ENCODE measurements around the gene FAM13C.

GRCh38 chr10:59383908-59384307 lies 21.6 kb upstream of the FAM13C start:
- TF ChIP-seq, protein P1, sequence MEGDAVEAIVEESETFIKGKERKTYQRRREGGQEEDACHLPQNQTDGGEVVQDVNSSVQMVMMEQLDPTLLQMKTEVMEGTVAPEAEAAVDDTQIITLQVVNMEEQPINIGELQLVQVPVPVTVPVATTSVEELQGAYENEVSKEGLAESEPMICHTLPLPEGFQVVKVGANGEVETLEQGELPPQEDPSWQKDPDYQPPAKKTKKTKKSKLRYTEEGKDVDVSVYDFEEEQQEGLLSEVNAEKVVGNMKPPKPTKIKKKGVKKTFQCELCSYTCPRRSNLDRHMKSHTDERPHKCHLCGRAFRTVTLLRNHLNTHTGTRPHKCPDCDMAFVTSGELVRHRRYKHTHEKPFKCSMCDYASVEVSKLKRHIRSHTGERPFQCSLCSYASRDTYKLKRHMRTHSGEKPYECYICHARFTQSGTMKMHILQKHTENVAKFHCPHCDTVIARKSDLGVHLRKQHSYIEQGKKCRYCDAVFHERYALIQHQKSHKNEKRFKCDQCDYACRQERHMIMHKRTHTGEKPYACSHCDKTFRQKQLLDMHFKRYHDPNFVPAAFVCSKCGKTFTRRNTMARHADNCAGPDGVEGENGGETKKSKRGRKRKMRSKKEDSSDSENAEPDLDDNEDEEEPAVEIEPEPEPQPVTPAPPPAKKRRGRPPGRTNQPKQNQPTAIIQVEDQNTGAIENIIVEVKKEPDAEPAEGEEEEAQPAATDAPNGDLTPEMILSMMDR (IDR thresholded peaks at IDR 0.05; ENCODE audit: low read depth, low read length, poor library complexity, severe bottlenecking), result no peak
- TF ChIP-seq EZH2phosphoT487 (IDR thresholded peaks at IDR 0.05; ENCODE audit: borderline replicate concordance, low read length), result no peak

All from DOHH2 (cell line).